Chondrocyte (in vitro differentiated cells): ENCODE results near the gene MRTFB. TPM values are rescaled to one million over a fixed set of nuclear protein-coding genes. Genes with fewer than 3 reads are reported as not detected.

Experiments
- DNase-seq: peaks from one replicate; pipeline ENCODE4 v3.0.0; 2021; ENCODE audit warnings: mixed read lengths, low spot score
- H3K27ac Mint-ChIP-seq: one replicate; pipeline ENCODE4 v1.8.0; 2021; ENCODE audit warnings: mild to moderate bottlenecking, moderate library complexity, mixed read lengths; ENCODE audit not compliant: unreplicated experiment
- H3K27me3 Mint-ChIP-seq: 2 replicates; pipeline ENCODE4 v1.8.0; 2021; ENCODE audit warnings: low read depth, mixed read lengths
- H3K36me3 Mint-ChIP-seq: 2 replicates; pipeline ENCODE4 v1.8.0; 2021; ENCODE audit warnings: low read depth, mixed read lengths
- H3K4me1 Mint-ChIP-seq: 2 replicates; pipeline ENCODE4 v1.8.0; 2021; ENCODE audit warnings: low read depth, mild to moderate bottlenecking, mixed read lengths
- H3K4me3 Mint-ChIP-seq: one replicate; pipeline ENCODE4 v1.8.0; 2021; ENCODE audit warnings: mild to moderate bottlenecking, moderate library complexity, mixed read lengths; ENCODE audit not compliant: unreplicated experiment
- H3K9me3 Mint-ChIP-seq: 2 replicates; pipeline ENCODE4 v1.8.0; 2021; ENCODE audit warnings: low read depth, mixed read lengths
- CTCF ChIP-seq: fragments of 200-600 bp; sonication (generic); IDR thresholded peaks from 2 replicates; pipeline ENCODE4 v1.5.0; 2021; ENCODE audit warnings: antibody characterized with exemption, mild to moderate bottlenecking, moderate library complexity
- total RNA-seq: library from RNA; stranded (reverse); gene quantifications from 3 replicates; pipeline ENCODE4 v1.2.1, GENCODE V29; 2021

Gene MRTFB
- total RNA-seq, 1 donor from 2014 or later = 32.2 TPM

DNA sequence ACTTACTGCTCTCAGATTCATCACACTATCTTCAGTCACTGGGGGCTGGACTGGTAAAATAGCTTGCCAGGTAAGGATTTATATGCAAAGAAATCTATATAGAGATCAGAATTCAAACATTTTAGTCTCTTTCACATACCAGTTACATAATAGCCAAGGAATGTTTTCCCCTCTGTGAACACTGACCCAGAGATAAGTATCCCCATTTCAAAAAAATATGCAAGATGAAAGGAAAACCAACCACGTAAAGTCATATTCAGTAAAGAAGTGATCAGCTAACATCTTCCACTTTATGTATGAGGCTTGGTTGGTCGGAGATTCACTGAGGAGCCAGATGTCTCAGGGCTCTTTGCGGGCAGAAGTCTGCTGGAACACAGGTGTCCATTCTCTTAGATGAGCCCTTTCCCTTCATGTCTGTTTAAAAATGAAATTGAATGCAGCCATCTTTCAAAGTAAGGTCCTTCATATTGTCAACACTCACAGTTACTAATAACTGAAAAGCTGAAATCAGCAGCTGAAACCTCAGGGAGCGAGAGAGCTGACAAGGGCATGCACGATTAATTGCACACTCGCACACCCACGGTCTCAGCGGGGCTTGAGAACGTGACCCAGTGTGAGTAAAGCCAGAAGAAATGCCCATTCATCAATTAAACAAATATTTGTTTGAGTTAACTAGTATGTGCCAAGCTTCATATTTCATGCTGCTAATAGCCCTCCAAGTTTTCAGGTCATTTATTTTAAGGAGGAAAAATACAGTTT is 161.2 kb downstream of the MRTFB start:
- no peak for TF ChIP-seq CTCF
- Mint-ChIP-seq H3K27ac (no peak overlapping the region), H3K36me3 (peaks cover 9% of the 10 kb centered on the region), H3K9me3 (no peaks in the 10 kb centered on the region), H3K27me3 (no peaks in the 10 kb centered on the region), H3K4me3 (no peak overlapping the region), H3K4me1 (no peaks in the 10 kb centered on the region)
- no peak for DNase-seq

GRCh38 chr16:14236401-14236800 is 165.3 kb downstream of the MRTFB start:
- Mint-ChIP-seq H3K36me3 (peaks cover 13% of the 10 kb centered on the region), H3K4me1 (peaks cover 18% of the 10 kb centered on the region), H3K4me3 (no peak overlapping the region), H3K27ac (no peak overlapping the region), H3K9me3 (no peaks in the 10 kb centered on the region), H3K27me3 (no peaks in the 10 kb centered on the region)
- DNase-seq = no peak
- no peak for TF ChIP-seq CTCF

DNA sequence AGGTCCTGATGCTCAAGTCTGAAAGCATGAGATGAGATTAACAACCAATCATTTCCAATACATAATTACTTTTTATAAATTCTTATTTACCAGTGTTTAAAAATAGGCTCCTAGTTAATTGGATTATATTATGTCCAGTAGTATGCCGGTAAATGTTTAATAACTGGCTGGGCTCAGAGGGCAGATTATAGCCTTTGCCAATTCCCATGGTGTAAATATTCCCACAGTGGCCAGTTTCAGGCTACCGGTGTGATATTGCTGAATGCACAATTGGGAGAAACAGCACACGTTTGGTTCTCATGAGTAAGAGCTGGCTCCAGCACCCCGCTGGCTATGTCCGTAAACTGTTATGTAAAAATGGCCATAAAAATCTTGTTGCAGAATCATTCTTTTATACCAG is 167.6 kb downstream of the MRTFB start:
- no peak for TF ChIP-seq CTCF
- Mint-ChIP-seq H3K4me3 (no peak overlapping the region), H3K27me3 (no peaks in the 10 kb centered on the region), H3K27ac (no peak overlapping the region), H3K4me1 (peaks cover 26% of the 10 kb centered on the region), H3K9me3 (no peaks in the 10 kb centered on the region), H3K36me3 (peaks cover 13% of the 10 kb centered on the region)
- no peak for DNase-seq

GRCh38 chr16:14239791-14240190 is 168.7 kb downstream of the MRTFB start:
- Mint-ChIP-seq H3K4me1 (peaks cover 35% of the 10 kb centered on the region), H3K4me3 (no peak overlapping the region), H3K27ac (no peak overlapping the region)

More at GRCh38 chr16:14239791-14240190, 168.7 kb downstream of the MRTFB start:
- TF ChIP-seq CTCF = no peak
- H3K27me3 Mint-ChIP-seq = no peaks in the 10 kb centered on the region
- peaks cover 9% of the 10 kb centered on the region for H3K36me3 Mint-ChIP-seq
- DNase-seq = no peak
- H3K9me3 Mint-ChIP-seq = no peaks in the 10 kb centered on the region
